Neutrophil (primary cell): ENCODE results near the gene OR2G6.

Experiments used
- H3K27ac ChIP-seq: fragments of 200-600 bp; sonication (generic); 2 replicates; pipeline ENCODE4 v1.5.1; 2016; ENCODE audit warnings: mild to moderate bottlenecking, moderate library complexity
- H3K27me3 ChIP-seq: fragments of 200-600 bp; sonication (generic); 2 replicates; pipeline ENCODE4 v1.6.0; 2016; ENCODE audit warnings: mild to moderate bottlenecking
- H3K36me3 ChIP-seq: fragments of 200-600 bp; sonication (generic); 2 replicates; pipeline ENCODE4 v1.5.1; 2017
- H3K4me1 ChIP-seq, 2 experiments: fragments of 200-600 bp in 1 of 2; sonication (generic) in 1 of 2; 1 replicate in 1 of 2; 2 replicates in 1 of 2; pipeline versions ENCODE4 v1.5.1 to v1.6.1; 2013 to 2016; ENCODE audit warnings: low read depth in 1 of 2, low read length in 1 of 2, mild to moderate bottlenecking in 1 of 2, moderate library complexity in 1 of 2; ENCODE audit not compliant: control insufficient read depth in 1 of 2, insufficient read depth in 1 of 2
- H3K4me3 ChIP-seq, 2 experiments: fragments of 200-600 bp in 1 of 2; sonication (generic) in 1 of 2; 1 replicate in 1 of 2; 2 replicates in 1 of 2; pipeline ENCODE4 v1.5.1; 2013 to 2016; ENCODE audit warnings: low read depth in 1 of 2, low read length in 1 of 2, mild to moderate bottlenecking in 1 of 2, moderate library complexity in 1 of 2
- H3K9me3 ChIP-seq: fragments of 200-600 bp; sonication (generic); 2 replicates; pipeline ENCODE4 v1.5.1; 2016
- TF ChIP-seq, protein P1 (sequence below): fragments of 200-600 bp; sonication (generic); IDR thresholded peaks from 2 replicates; pipeline ENCODE4 v1.5.1; 2016; ENCODE audit warnings: antibody characterized with exemption

Gene OR2G6

GRCh38 chr1:248576260-248576980 lies 68.5 kb downstream of the OR2G6 start:
- no peaks in the 10 kb centered on the region for H3K36me3 ChIP-seq
- H3K9me3 ChIP-seq = no peaks in the 10 kb centered on the region
- H3K27me3 ChIP-seq = no peaks in the 10 kb centered on the region
- H3K27ac ChIP-seq = no peak overlapping the region
- TF ChIP-seq, protein P1, sequence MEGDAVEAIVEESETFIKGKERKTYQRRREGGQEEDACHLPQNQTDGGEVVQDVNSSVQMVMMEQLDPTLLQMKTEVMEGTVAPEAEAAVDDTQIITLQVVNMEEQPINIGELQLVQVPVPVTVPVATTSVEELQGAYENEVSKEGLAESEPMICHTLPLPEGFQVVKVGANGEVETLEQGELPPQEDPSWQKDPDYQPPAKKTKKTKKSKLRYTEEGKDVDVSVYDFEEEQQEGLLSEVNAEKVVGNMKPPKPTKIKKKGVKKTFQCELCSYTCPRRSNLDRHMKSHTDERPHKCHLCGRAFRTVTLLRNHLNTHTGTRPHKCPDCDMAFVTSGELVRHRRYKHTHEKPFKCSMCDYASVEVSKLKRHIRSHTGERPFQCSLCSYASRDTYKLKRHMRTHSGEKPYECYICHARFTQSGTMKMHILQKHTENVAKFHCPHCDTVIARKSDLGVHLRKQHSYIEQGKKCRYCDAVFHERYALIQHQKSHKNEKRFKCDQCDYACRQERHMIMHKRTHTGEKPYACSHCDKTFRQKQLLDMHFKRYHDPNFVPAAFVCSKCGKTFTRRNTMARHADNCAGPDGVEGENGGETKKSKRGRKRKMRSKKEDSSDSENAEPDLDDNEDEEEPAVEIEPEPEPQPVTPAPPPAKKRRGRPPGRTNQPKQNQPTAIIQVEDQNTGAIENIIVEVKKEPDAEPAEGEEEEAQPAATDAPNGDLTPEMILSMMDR = no peak
- no peak overlapping the region for H3K4me3 ChIP-seq
- no peaks in the 10 kb centered on the region for H3K4me1 ChIP-seq
